OCI-LY1 (cell line): Measurements from ENCODE around the gene PARL.

Experiments used
- H2AFZ ChIP-seq: fragments of 200-600 bp; sonication (generic), shearing (Covaris generic); 2 replicates; pipeline ENCODE4 v1.6.0; 2014; ENCODE audit warnings: antibody characterized with exemption, mild to moderate bottlenecking, low read length
- H3F3A ChIP-seq: fragments of 200-600 bp; sonication (generic), shearing (Covaris generic); 2 replicates; pipeline ENCODE4 v1.6.0; 2014; ENCODE audit warnings: mild to moderate bottlenecking, antibody characterized with exemption, low read length, moderate library complexity; ENCODE audit not compliant: insufficient read depth
- H3K27ac ChIP-seq: fragments of 200-600 bp; sonication (generic); 2 replicates; pipeline ENCODE4 v1.5.1; 2014; ENCODE audit warnings: low read length, mixed run types, mild to moderate bottlenecking, low read depth; ENCODE audit not compliant: poor library complexity, severe bottlenecking
- H3K27me3 ChIP-seq: fragments of 200-600 bp; sonication (generic); 2 replicates; pipeline ENCODE4 v1.6.0; 2014; ENCODE audit warnings: antibody characterized with exemption, mild to moderate bottlenecking, low read length, moderate library complexity; ENCODE audit not compliant: insufficient read depth
- H3K36me3 ChIP-seq: fragments of 200-600 bp; sonication (generic); 2 replicates; pipeline ENCODE4 v1.6.1; 2014; ENCODE audit warnings: mild to moderate bottlenecking, antibody characterized with exemption, low read length, moderate library complexity, mixed read lengths; ENCODE audit not compliant: insufficient read depth
- H3K4me1 ChIP-seq: fragments of 200-600 bp; sonication (generic); 2 replicates; pipeline ENCODE4 v1.5.1; 2014; ENCODE audit warnings: mild to moderate bottlenecking, low read length, moderate library complexity; ENCODE audit not compliant: insufficient read depth, severe bottlenecking
- H3K4me2 ChIP-seq: fragments of 200-600 bp; sonication (generic), shearing (Covaris generic); 2 replicates; pipeline ENCODE4 v1.6.1; 2014; ENCODE audit warnings: low read length
- H3K4me3 ChIP-seq: fragments of 200-600 bp; sonication (generic); 2 replicates; pipeline ENCODE4 v1.5.1; 2014; ENCODE audit warnings: low read length, low read depth, mild to moderate bottlenecking, mixed read lengths; ENCODE audit not compliant: poor library complexity, severe bottlenecking
- H3K79me2 ChIP-seq: fragments of 200-600 bp; shearing (Covaris generic); 2 replicates; pipeline ENCODE4 v1.6.1; 2016; ENCODE audit warnings: mixed run types, low read length, mixed read lengths; ENCODE audit not compliant: insufficient read depth
- H3K9ac ChIP-seq: fragments of 200-600 bp; sonication (generic), shearing (Covaris generic); 2 replicates; pipeline ENCODE4 v1.6.1; 2014; ENCODE audit warnings: mild to moderate bottlenecking, low read length, mixed read lengths
- H3K9me2 ChIP-seq: fragments of 200-600 bp; sonication (generic), shearing (Covaris generic); 2 replicates; pipeline ENCODE4 v1.6.1; 2014; ENCODE audit warnings: low read depth, mild to moderate bottlenecking, low read length, mixed read lengths
- H3K9me3 ChIP-seq: fragments of 200-600 bp; shearing (Covaris generic); 2 replicates; pipeline ENCODE4 v1.6.1; 2014; ENCODE audit warnings: low read length, mixed read lengths
- H4K20me1 ChIP-seq: fragments of 200-600 bp; sonication (generic), shearing (Covaris generic); 2 replicates; pipeline ENCODE4 v1.6.0; 2016; ENCODE audit warnings: mild to moderate bottlenecking, low read length; ENCODE audit not compliant: insufficient read depth
- EZH2 ChIP-seq: fragments of 200-600 bp; sonication (generic), shearing (Covaris generic); IDR thresholded peaks from 2 replicates; pipeline ENCODE4 v1.8.0; 2017; ENCODE audit warnings: borderline replicate concordance, mixed run types, mild to moderate bottlenecking, antibody characterized with exemption, low read length, moderate library complexity, mixed read lengths
- TF ChIP-seq, protein P1 (sequence below): fragments of 200-600 bp; sonication (generic), shearing (Covaris generic); IDR thresholded peaks from 2 replicates; pipeline ENCODE4 v1.5.1; 2017; ENCODE audit warnings: mild to moderate bottlenecking, antibody characterized with exemption, low read length, moderate library complexity, mixed read lengths

The PARL gene

DNA sequence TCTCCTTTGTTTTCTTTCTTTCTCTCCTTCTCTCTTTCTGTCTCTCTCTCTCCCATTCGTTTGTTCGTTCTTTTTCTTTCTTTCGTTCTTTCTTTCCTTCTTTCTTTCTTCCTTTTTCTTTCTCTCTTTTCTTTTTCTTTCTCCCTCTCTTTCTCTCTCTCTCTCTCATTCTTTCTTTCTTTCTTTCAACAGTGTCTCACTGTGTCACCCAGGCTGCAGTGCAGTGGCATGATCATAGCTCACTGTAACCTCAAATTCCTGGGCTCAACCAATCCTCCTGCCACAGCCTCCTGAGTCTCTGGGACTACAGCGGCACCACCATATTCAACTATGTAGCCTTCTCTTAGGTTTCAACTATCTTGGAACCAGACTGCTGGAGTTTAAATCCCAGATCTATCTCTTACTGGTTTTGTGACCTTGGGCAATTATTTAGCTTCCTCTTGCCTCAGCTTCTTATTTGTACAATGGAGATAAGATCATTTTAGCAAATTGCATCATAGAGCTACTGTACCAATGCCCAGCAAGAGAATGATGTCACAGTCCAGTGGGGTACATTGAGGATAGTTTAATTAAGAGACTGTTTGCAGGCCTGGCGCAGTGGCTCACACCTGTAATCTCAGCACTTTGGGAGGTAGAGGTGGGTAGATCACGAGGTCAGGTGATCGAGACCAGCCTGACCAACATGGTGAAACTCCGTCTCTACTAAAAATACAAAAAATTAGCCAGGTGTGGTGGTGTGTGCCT, 27.3 kb upstream of the PARL start:
- 0 out of 2 replicates have a peak, but pooled peaks cover 4% of the 10 kb centered on the region for H3K27me3 ChIP-seq
- no peaks in the 10 kb centered on the region for H3K36me3 ChIP-seq
- H3K79me2 ChIP-seq: no peaks in the 10 kb centered on the region
- H3K9me2 ChIP-seq: no peaks in the 10 kb centered on the region
- no peaks in the 10 kb centered on the region for H3F3A ChIP-seq
- H3K4me3 ChIP-seq: no peak overlapping the region
- no peaks in the 10 kb centered on the region for H3K9me3 ChIP-seq
- H3K9ac ChIP-seq: no peak overlapping the region
- TF ChIP-seq EZH2: no peak
- TF ChIP-seq, protein P1, sequence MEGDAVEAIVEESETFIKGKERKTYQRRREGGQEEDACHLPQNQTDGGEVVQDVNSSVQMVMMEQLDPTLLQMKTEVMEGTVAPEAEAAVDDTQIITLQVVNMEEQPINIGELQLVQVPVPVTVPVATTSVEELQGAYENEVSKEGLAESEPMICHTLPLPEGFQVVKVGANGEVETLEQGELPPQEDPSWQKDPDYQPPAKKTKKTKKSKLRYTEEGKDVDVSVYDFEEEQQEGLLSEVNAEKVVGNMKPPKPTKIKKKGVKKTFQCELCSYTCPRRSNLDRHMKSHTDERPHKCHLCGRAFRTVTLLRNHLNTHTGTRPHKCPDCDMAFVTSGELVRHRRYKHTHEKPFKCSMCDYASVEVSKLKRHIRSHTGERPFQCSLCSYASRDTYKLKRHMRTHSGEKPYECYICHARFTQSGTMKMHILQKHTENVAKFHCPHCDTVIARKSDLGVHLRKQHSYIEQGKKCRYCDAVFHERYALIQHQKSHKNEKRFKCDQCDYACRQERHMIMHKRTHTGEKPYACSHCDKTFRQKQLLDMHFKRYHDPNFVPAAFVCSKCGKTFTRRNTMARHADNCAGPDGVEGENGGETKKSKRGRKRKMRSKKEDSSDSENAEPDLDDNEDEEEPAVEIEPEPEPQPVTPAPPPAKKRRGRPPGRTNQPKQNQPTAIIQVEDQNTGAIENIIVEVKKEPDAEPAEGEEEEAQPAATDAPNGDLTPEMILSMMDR: no peak
- H3K27ac ChIP-seq: no peak overlapping the region
- no peak overlapping the region for H2AFZ ChIP-seq
- no peaks in the 10 kb centered on the region for H4K20me1 ChIP-seq
- no peak overlapping the region for H3K4me2 ChIP-seq
- H3K4me1 ChIP-seq: no peaks in the 10 kb centered on the region

DNA sequence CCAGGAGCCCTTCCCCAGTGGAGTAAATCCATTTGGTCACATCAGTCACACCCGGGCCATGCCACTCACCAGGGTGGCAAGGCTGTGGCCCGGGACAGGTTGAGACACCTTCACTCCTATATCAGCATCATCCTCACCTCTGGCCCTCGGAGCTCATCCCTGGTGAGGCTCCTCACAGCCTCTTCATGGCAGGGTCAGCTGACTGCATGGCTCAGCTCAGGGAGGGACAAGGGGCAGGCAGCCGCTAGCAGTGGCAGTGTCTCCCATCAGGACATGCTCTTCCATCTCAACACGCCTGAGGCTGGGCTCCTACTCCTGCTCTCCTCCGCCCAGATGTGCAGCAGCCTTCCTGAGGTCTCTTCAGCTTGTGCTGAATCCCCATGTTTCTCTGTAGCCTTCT, 26.4 kb upstream of the PARL start:
- H3K36me3 ChIP-seq: no peaks in the 10 kb centered on the region
- H3K4me2 ChIP-seq: no peak overlapping the region
- no peak overlapping the region for H3K27ac ChIP-seq
- no peak for TF ChIP-seq EZH2
- TF ChIP-seq, protein P1: no peak
- no peaks in the 10 kb centered on the region for H3K4me1 ChIP-seq
- H3K27me3 ChIP-seq: 0 out of 2 replicates have a peak, but pooled peaks cover 4% of the 10 kb centered on the region
- no peaks in the 10 kb centered on the region for H3K9me3 ChIP-seq
- no peaks in the 10 kb centered on the region for H3K79me2 ChIP-seq
- H3K9ac ChIP-seq: no peak overlapping the region
- H3K4me3 ChIP-seq: no peak overlapping the region
- no peak overlapping the region for H2AFZ ChIP-seq
- H4K20me1 ChIP-seq: no peaks in the 10 kb centered on the region
- H3K9me2 ChIP-seq: no peaks in the 10 kb centered on the region
- no peaks in the 10 kb centered on the region for H3F3A ChIP-seq

DNA sequence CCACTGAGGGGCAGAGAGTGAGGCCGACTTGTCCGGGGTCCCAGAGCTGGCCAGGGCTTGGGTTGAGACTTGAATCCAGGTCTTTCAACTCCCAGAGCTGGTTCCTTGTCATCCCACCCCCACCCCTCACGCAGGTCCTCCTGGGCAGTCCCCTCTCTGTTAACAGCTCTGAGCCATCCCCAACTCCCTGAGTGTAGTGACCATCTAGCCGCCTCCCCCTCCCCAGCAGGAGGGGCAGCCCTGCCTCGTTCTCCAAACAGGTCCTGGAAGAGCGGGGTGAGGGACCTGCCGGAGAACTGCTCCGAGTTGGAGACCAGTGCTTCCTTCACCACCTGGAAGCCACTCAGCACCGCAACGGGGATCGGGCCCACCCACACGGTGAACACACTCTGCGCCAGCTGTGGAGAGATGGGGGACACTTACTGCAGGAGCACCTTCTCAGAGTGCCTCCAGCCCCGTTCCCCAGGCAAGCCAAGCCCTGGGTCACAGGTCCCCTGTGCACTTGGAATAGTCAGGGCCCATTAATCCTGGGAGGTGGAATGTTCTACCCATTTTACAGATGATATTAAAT, 24.4 kb upstream of the PARL start:
- H3K27me3 ChIP-seq: 0 out of 2 replicates have a peak, but pooled peaks cover 4% of the 10 kb centered on the region

More for the DNA sequence above, 24.4 kb upstream of the PARL start:
- H3K27ac ChIP-seq: no peak overlapping the region
- no peak overlapping the region for H3K4me3 ChIP-seq
- no peaks in the 10 kb centered on the region for H3K9me2 ChIP-seq
- no peaks in the 10 kb centered on the region for H3K79me2 ChIP-seq
- no peaks in the 10 kb centered on the region for H3K4me1 ChIP-seq
- H3K9me3 ChIP-seq: no peaks in the 10 kb centered on the region
- H3F3A ChIP-seq: no peaks in the 10 kb centered on the region
- H2AFZ ChIP-seq: no peak overlapping the region
- no peak overlapping the region for H3K9ac ChIP-seq
- H3K36me3 ChIP-seq: no peaks in the 10 kb centered on the region
- TF ChIP-seq EZH2: no peak
- TF ChIP-seq, protein P1: no peak
- no peaks in the 10 kb centered on the region for H4K20me1 ChIP-seq
- no peak overlapping the region for H3K4me2 ChIP-seq
